ENCODE data around the gene ATP12A.

The ATP12A gene

DNA sequence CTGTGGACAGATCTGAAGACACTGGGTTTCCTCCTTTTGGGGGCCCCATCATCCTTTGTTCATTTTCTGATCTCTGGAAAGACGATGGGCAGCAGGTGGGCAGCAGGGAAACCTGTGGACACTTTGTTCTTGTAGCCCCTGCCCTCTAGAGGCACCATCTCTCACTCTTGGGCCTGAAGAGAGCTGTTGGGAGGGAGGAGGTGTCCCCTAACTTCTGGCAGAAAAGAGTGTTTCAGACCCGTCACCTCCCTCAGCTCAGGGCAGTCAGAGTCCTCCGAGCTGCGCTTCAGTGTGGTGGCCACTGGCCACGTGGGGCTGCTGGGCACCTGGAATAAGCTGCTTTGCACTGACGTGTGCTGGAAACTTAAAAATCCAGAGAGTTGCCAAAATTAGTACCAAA is 56.8 kb downstream of the ATP12A start:
- no peak overlapping the region for H3K4me3 ChIP-seq (ENCODE audit: low read length)
- no peak for DNase-seq (ENCODE audit: low read depth)
- TF ChIP-seq, protein P1, sequence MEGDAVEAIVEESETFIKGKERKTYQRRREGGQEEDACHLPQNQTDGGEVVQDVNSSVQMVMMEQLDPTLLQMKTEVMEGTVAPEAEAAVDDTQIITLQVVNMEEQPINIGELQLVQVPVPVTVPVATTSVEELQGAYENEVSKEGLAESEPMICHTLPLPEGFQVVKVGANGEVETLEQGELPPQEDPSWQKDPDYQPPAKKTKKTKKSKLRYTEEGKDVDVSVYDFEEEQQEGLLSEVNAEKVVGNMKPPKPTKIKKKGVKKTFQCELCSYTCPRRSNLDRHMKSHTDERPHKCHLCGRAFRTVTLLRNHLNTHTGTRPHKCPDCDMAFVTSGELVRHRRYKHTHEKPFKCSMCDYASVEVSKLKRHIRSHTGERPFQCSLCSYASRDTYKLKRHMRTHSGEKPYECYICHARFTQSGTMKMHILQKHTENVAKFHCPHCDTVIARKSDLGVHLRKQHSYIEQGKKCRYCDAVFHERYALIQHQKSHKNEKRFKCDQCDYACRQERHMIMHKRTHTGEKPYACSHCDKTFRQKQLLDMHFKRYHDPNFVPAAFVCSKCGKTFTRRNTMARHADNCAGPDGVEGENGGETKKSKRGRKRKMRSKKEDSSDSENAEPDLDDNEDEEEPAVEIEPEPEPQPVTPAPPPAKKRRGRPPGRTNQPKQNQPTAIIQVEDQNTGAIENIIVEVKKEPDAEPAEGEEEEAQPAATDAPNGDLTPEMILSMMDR (IDR thresholded peaks at IDR 0.05; ENCODE audit: insufficient read depth, low read depth, low read length, missing control alignments) = no peak

DNA sequence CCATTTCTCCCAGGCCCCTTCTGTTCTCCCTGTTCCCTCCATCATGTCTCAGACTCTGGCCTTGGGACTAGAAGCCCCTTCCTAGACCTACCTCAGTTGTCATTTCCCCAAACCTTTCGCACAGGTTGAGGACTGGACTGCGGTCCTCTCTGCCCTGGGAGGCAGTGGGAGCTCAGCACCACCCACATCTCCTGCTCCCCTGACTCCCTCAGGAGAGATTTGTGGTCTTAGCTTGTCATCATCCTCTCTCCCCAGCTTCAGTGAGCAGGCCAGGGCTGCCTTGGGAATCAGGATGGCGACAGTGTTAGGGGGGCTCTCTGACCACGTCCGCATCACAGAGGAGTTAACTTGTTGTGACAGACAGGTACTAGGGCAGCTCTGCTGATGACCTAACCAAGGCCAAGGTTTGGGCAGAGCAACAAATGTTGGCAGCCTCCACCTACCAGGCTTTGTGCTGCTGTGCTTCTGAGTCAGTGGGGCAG is 58.2 kb downstream of the ATP12A start:
- DNase-seq (ENCODE audit: low read depth) = no peak
- no peak overlapping the region for H3K4me3 ChIP-seq (ENCODE audit: low read length)
- TF ChIP-seq, protein P1 (IDR thresholded peaks at IDR 0.05; ENCODE audit: insufficient read depth, low read depth, low read length, missing control alignments) = no peak

DNA sequence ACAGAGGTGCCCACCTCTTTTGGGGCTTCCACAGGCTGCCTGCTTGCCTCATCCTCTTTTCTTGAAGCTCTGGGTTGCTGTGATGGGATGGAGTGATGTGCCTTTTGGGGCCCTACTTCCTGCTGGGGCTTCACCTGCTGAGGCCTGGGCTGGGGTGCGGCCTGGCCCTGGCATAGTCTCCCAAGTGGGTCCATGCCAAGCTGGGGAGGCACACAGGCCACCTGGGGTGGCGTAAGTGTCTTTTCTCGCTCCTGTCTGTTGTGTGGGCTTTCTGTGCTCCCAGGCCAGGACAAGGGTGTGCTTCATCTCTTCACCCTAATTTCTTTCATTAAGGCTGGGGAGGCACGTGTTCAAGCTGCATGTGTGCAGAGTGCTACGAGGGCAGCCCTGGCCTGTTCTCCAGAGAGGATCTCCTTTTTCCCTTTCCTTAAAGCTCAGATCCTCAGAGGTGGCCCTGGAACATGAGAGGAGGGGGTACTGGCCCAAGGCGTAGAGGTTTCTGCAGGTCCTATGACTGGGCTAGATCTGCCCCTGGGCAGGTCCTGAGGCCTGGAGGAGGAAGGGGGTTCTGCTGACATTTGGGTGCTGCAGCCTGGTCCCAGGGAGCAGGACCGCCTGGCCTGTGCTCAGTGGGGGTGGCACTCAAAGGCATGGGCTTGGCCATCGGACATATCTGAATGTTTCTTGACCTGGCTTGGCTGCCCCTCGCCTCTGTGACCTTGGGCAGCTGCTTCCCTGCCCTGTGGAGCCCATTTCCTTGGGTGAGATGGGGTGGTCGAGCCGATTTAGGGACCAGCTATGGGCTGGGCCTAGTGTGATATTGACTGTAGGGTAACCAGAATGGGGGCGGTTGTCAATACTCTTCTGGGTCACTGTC is 60.0 kb downstream of the ATP12A start:
- no peak for DNase-seq (ENCODE audit: low read depth)
- TF ChIP-seq, protein P1 (IDR thresholded peaks at IDR 0.05; ENCODE audit: insufficient read depth, low read depth, low read length, missing control alignments) = no peak
- H3K4me3 ChIP-seq (ENCODE audit: low read length) = no peak overlapping the region

DNA sequence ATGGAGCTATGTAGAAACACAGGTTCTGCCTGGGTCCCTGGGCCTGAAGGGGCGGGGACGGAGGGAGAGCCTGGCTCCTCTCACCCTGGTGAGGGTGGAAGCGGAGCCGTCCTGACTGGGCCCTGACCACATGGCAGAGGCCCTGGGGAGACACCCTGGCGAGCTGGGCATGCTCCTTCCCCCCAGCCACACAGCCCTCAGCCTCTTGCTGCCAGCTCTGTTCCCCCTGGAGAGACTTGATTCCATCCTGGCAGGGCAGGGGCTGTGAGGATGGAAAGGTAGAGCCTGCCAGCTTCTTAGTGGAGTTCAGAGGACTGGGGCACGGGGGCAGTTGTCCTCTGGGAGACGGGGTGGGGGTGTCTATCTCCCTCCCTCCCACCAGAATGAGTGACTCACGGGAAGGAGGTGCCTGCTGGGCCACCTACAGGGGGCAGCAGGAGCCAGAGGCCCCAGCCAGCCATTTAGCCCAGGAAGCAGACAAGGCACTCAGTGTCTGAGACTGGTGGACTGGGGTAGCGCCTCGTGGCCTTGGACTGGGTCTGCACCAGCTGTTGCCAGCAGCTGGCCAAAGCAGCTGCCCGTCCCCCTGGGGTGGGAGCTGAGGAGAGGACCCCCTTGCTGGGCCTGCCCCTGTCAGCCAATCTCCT is 60.9 kb downstream of the ATP12A start:
- TF ChIP-seq, protein P1 (IDR thresholded peaks at IDR 0.05; ENCODE audit: insufficient read depth, low read depth, low read length, missing control alignments) = peak; percentile 30
- peak; percentile 22 for DNase-seq (ENCODE audit: low read depth)
- H3K4me3 ChIP-seq (ENCODE audit: low read length) = no peak overlapping the region

DNA sequence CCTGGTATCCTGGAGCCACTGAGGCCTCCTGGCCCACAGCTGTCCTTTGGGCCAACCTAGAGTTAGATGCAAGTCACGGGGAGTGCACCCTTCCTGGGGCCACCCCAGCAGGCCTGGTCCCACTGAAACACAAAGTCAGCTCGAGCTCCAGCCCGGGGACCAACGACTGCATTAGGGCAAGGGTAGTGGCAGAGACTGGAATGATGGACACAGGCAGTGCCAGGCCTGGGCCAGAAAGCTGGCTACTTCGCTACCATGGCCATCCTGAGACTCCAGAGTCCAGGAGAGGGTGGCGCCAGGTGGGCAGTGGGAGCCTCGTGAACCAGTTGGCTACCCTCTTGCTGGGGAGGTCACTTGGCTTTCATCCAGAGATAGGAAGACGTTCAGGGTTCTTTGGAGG is 61.6 kb downstream of the ATP12A start:
- TF ChIP-seq, protein P1 (IDR thresholded peaks at IDR 0.05; ENCODE audit: insufficient read depth, low read depth, low read length, missing control alignments) = no peak
- H3K4me3 ChIP-seq (ENCODE audit: low read length) = no peak overlapping the region
- DNase-seq (ENCODE audit: low read depth) = no peak

DNA sequence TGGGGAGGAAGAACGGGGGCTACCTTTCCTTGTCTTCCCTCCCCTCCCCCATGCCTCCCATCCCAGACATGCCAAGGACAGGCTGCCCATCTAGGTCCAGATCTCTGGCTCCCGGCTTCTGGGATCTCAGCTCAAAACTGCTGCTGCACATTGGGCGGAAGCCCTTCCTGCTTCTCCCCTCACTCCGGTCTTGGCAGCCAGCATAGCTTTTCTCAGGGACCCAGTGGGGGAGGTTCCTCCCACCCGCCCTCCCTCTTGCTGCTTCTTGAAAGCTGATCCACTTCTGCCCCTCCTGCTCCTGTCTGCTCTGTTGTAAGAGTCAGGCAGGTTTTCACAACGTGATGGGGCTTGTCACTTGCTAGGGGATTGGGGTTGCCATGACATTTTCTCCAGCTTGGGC is 62.1 kb downstream of the ATP12A start:
- no peak overlapping the region for H3K4me3 ChIP-seq (ENCODE audit: low read length)
- DNase-seq (ENCODE audit: low read depth) = peak; percentile 79
- TF ChIP-seq, protein P1 (IDR thresholded peaks at IDR 0.05; ENCODE audit: insufficient read depth, low read depth, low read length, missing control alignments) = no peak
